CD14-positive monocyte (primary cell): Measurements from ENCODE around the gene MBD5. TPM values are rescaled to one million over a fixed set of nuclear protein-coding genes. Genes with fewer than 3 reads are reported as not detected.

Experiments used
- DNase-seq, 3 donors: peaks; one replicate each; pipeline ENCODE4 v3.0.0-alpha.2; 2011 to 2022
- H2AFZ ChIP-seq: 2 replicates; pipeline ENCODE4 v1.6.0; 2012; ENCODE audit warnings: mild to moderate bottlenecking, low read depth, low read length, inconsistent platforms; ENCODE audit not compliant: insufficient read depth, poor library complexity, severe bottlenecking
- H3K27ac ChIP-seq, 2 donors: 1 replicate in 1 of 2; 2 replicates in 1 of 2; pipeline ENCODE4 v1.5.1; 2012 to 2013; ENCODE audit warnings: low read length in 2 of 2, control low read depth in 1 of 2, inconsistent platforms in 1 of 2, low read depth in 1 of 2, mild to moderate bottlenecking in 1 of 2
- H3K27me3 ChIP-seq, 2 donors: one replicate each; pipeline versions ENCODE4 v1.6.0 to v1.6.1; 2011 to 2013; ENCODE audit warnings: low read length in 2 of 2; ENCODE audit not compliant: control insufficient read depth in 2 of 2, insufficient read depth in 2 of 2
- H3K36me3 ChIP-seq, 2 donors: replicated peaks in 1 of 2; 1 replicate in 1 of 2; 2 replicates in 1 of 2; pipeline versions ENCODE4 v1.5.1 to v1.6.1; 2012 to 2013; ENCODE audit warnings: low read length in 2 of 2, control low read depth in 1 of 2, inconsistent platforms in 1 of 2, mild to moderate bottlenecking in 1 of 2; ENCODE audit not compliant: insufficient read depth in 2 of 2, control insufficient read depth in 1 of 2
- H3K4me1 ChIP-seq, 2 donors: 1 replicate in 1 of 2; 2 replicates in 1 of 2; pipeline versions ENCODE4 v1.5.1 to v1.6.1; 2012 to 2013; ENCODE audit warnings: low read length in 2 of 2, control low read depth in 1 of 2, inconsistent platforms in 1 of 2, mild to moderate bottlenecking in 1 of 2, moderate library complexity in 1 of 2; ENCODE audit not compliant: insufficient read depth in 2 of 2, control insufficient read depth in 1 of 2
- H3K4me2 ChIP-seq: replicated peaks from 2 replicates; pipeline ENCODE3; 2012; ENCODE audit warnings: low read length, moderate library complexity, mild to moderate bottlenecking; ENCODE audit not compliant: poor library complexity, severe bottlenecking; ENCODE audit errors: extremely low read depth
- H3K4me3 ChIP-seq, 3 experiments: fragments of 200-600 bp in 1 of 3; sonication (generic) in 1 of 3; replicated peaks in 1 of 3; 1 replicate in 2 of 3; 2 replicates in 1 of 3; pipeline ENCODE4 v1.5.1; 2011 to 2013; ENCODE audit warnings: low read length in 3 of 3, mild to moderate bottlenecking in 3 of 3, control low read depth in 2 of 3, low read depth in 2 of 3, inconsistent platforms in 1 of 3, moderate library complexity in 1 of 3
- H3K79me2 ChIP-seq: 2 replicates; pipeline ENCODE4 v1.6.0; 2012; ENCODE audit warnings: mild to moderate bottlenecking, control low read depth, inconsistent platforms, low read length, moderate library complexity; ENCODE audit not compliant: insufficient read depth
- H3K9ac ChIP-seq: 2 replicates; pipeline ENCODE4 v1.6.0; 2017; ENCODE audit warnings: low read length, mild to moderate bottlenecking; ENCODE audit not compliant: insufficient read depth, poor library complexity, severe bottlenecking
- H3K9me3 ChIP-seq, 2 donors: replicated peaks in 1 of 2; 1 replicate in 1 of 2; 2 replicates in 1 of 2; pipeline versions ENCODE4 v1.5.1 to v1.6.1; 2012 to 2013; ENCODE audit warnings: low read length in 2 of 2, control low read depth in 1 of 2; ENCODE audit not compliant: control insufficient read depth in 1 of 2, insufficient read depth in 1 of 2
- H4K20me1 ChIP-seq: 2 replicates; pipeline ENCODE4 v1.6.0; 2012; ENCODE audit warnings: mild to moderate bottlenecking, low read length, control low read depth, moderate library complexity; ENCODE audit not compliant: insufficient read depth
- H3K27ac Mint-ChIP-seq, 7 donors: one replicate each; pipeline ENCODE4 v1.8.0; 2020; ENCODE audit warnings: mild to moderate bottlenecking in 7 of 7, mixed read lengths in 7 of 7, moderate library complexity in 6 of 7, inconsistent platforms in 2 of 7
- H3K27me3 Mint-ChIP-seq, 3 donors: one replicate each; pipeline ENCODE4 v1.8.0; 2021 to 2022; ENCODE audit warnings: low read depth in 3 of 3, mild to moderate bottlenecking in 3 of 3, mixed read lengths in 3 of 3, moderate library complexity in 3 of 3, inconsistent platforms in 1 of 3
- H3K36me3 Mint-ChIP-seq, 2 donors: one replicate each; pipeline ENCODE4 v1.8.0; 2020; ENCODE audit warnings: mixed read lengths in 2 of 2, inconsistent platforms in 1 of 2, mild to moderate bottlenecking in 1 of 2
- H3K4me1 Mint-ChIP-seq: one replicate; pipeline ENCODE4 v1.8.0; 2020; ENCODE audit warnings: mild to moderate bottlenecking, mixed read lengths
- H3K4me3 Mint-ChIP-seq, 2 donors: one replicate each; pipeline ENCODE4 v1.8.0; 2020; ENCODE audit warnings: mild to moderate bottlenecking in 2 of 2, mixed read lengths in 2 of 2, moderate library complexity in 1 of 2
- H3K9me3 Mint-ChIP-seq, 7 donors: one replicate each; pipeline ENCODE4 v1.8.0; 2020 to 2022; ENCODE audit warnings: mixed read lengths in 7 of 7, mild to moderate bottlenecking in 6 of 7, moderate library complexity in 6 of 7, inconsistent platforms in 2 of 7
- CTCF ChIP-seq: fragments of 200-600 bp; IDR thresholded peaks from one replicate; pipeline ENCODE4 v1.8.0; 2022; ENCODE audit warnings: antibody characterized with exemption, mild to moderate bottlenecking
- WGBS: methylation state at CpG from one replicate; pipeline ENCODE4 v1.1.5; 2013; ENCODE audit warnings: missing lambda C conversion rate; ENCODE audit not compliant: insufficient coverage; 5-methylcytosine and 5-hydroxymethylcytosine counted together
- intact Hi-C, 2 donors: fragments of 100-400 bp; cut with micrococcal nuclease; formaldehyde crosslinking; loops; one replicate each; pipeline versions ENCODE4 v1.15.0 to v1.15.1; 2023
- polyA plus RNA-seq, 3 donors: library from polyadenylated mRNA; depleted of rRNA in 1 of 3; unstranded in 2 of 3; stranded (reverse) in 1 of 3; fragments of 300-500 nt in 2 of 3; fragments of >200 nt in 1 of 3; fragmentation: Illumina TruSeq in 2 of 3; gene quantifications; 1 replicate in 2 of 3; 2 replicates in 1 of 3; pipeline ENCODE4 v1.2.3, GENCODE V29; 2012 to 2021

The MBD5 gene
- polyA plus RNA-seq, 3 donors = 2.3 to 5.7 (median 3.5) TPM

DNA sequence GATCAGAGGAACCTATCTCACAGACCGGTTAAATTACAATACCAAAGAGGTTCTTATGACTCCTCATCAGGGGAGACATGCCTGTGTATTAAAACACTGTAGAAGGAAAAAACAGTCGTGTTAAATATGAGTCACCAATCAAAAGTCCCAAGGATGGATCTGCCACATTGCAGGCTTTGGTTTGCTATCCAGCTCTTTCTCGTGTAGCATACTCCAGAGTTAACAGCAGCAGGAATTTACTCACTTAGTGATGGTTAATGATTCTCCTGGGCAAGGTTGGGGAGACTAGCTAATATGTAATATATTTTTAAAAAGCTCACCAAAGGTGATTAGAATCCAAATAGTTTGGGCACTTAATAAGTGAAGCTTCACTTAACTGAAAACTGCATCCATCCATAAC, 109.7 kb downstream of the MBD5 start:
- Histone ChIP-seq H3K27me3 (no peaks in the 10 kb centered on the region), H3K4me2 (no peak overlapping the region), H3K9me3 (no peaks in the 10 kb centered on the region), H3K79me2 (no peaks in the 10 kb centered on the region), H3K9ac (no peak overlapping the region), H3K4me3 (no peak overlapping the region), H3K36me3 (no peaks in the 10 kb centered on the region), H3K27ac (no peak overlapping the region), H3K4me1 (no peaks in the 10 kb centered on the region), H2AFZ (no peak overlapping the region), H4K20me1 (no peaks in the 10 kb centered on the region)
- no peak for TF ChIP-seq CTCF
- peaks cover 0 to 1% of the 10 kb centered on the region in 2 donors for H3K36me3 Mint-ChIP-seq
- no peaks in the 10 kb centered on the region for H3K27me3 Mint-ChIP-seq
- H3K4me3 Mint-ChIP-seq = no peak overlapping the region
- H3K9me3 Mint-ChIP-seq = peaks cover 0 to 7% (median 2%) of the 10 kb centered on the region in 7 donors
- DNase-seq = no peak
- H3K27ac Mint-ChIP-seq = no peak overlapping the region
- no peaks in the 10 kb centered on the region for H3K4me1 Mint-ChIP-seq
- intact Hi-C loops = no loop called here
- WGBS = 100% methylated on average over 1 of the region's 3 CpGs

GRCh38 chr2:148132412-148132811, 111.5 kb downstream of the MBD5 start:
- Histone ChIP-seq H3K4me3 (no peak overlapping the region), H3K79me2 (no peaks in the 10 kb centered on the region), H3K9me3 (no peaks in the 10 kb centered on the region), H3K4me2 (no peak overlapping the region), H3K9ac (no peak overlapping the region), H4K20me1 (no peaks in the 10 kb centered on the region), H3K4me1 (no peaks in the 10 kb centered on the region), H2AFZ (no peak overlapping the region), H3K27ac (no peak overlapping the region), H3K27me3 (no peaks in the 10 kb centered on the region), H3K36me3 (no peaks in the 10 kb centered on the region)
- H3K4me1 Mint-ChIP-seq = peaks cover 6% of the 10 kb centered on the region
- H3K9me3 Mint-ChIP-seq = peaks cover 0 to 1% (median 0%) of the 10 kb centered on the region in 7 donors
- H3K4me3 Mint-ChIP-seq = no peak overlapping the region
- no peak overlapping the region for H3K27ac Mint-ChIP-seq
- WGBS = no CpG with 5 or more reads among the region's 1 CpG
- no peak for TF ChIP-seq CTCF
- peaks cover 0 to 1% of the 10 kb centered on the region in 2 donors for H3K36me3 Mint-ChIP-seq
- DNase-seq = no peak
- H3K27me3 Mint-ChIP-seq = no peaks in the 10 kb centered on the region
- intact Hi-C loops = no loop called here
